B cell (primary cell): ENCODE results near the gene BABAM2. TPM values are rescaled to one million over a fixed set of nuclear protein-coding genes. Genes with fewer than 3 reads are reported as not detected.

Experiments used
- ATAC-seq: fragments of 200-7000 bp; cut with Tn5 transposase; one replicate; pipeline ENCODE4 v1.10.0; 2021; ENCODE audit warnings: low read depth, mild to moderate bottlenecking, moderate number of reproducible peaks, moderate library complexity
- CTCF ChIA-PET: fragments of 350-600 bp; sonication (Branson Sonifier 250); formaldehyde crosslinking; loops from one replicate; lab custom pipeline; 2021; ENCODE audit warnings: antibody characterized with exemption, inconsistent platforms; lab: Charles Lee
- POLR2A ChIA-PET: fragments of 350-600 bp; sonication (Branson Sonifier 250); formaldehyde crosslinking; loops from one replicate; lab custom pipeline; 2021; ENCODE audit warnings: antibody characterized with exemption; lab: Charles Lee
- DNase-seq: peaks from one replicate; pipeline ENCODE4 v3.0.0; 2013
- H2AFZ ChIP-seq: 2 replicates; pipeline ENCODE4 v1.6.1; 2012; ENCODE audit warnings: mild to moderate bottlenecking, low read depth, low read length; ENCODE audit not compliant: insufficient read depth, poor library complexity, severe bottlenecking
- H3K27ac ChIP-seq, 2 donors: 1 replicate in 1 of 2; 2 replicates in 1 of 2; pipeline ENCODE4 v1.5.1; 2012 to 2013; ENCODE audit warnings: low read length in 2 of 2, mild to moderate bottlenecking in 2 of 2, moderate library complexity in 1 of 2
- H3K27me3 ChIP-seq, 4 experiments: fragments of 200-600 bp in 1 of 4; sonication (generic) in 1 of 4; replicated peaks in 1 of 4; 1 replicate in 2 of 4; 2 replicates in 2 of 4; pipeline versions ENCODE4 v1.6.1 to v1.7.0; 2013 to 2016; ENCODE audit warnings: low read length in 3 of 4, mild to moderate bottlenecking in 2 of 4, mixed read lengths in 1 of 4, moderate library complexity in 1 of 4; ENCODE audit not compliant: insufficient read depth in 4 of 4, control insufficient read depth in 3 of 4; ENCODE audit errors: control extremely low read depth in 1 of 4
- H3K36me3 ChIP-seq, 2 experiments: replicated peaks in 1 of 2; 1 replicate in 1 of 2; 2 replicates in 1 of 2; pipeline versions ENCODE4 v1.6.1 to v1.7.1; 2013; ENCODE audit warnings: low read length in 1 of 2; ENCODE audit not compliant: insufficient read depth in 2 of 2, control insufficient read depth in 1 of 2; ENCODE audit errors: control extremely low read depth in 1 of 2, extremely low read depth in 1 of 2
- H3K4me1 ChIP-seq, 2 donors: fragments of 200-600 bp in 1 of 2; sonication (generic) in 1 of 2; 1 replicate in 1 of 2; 2 replicates in 1 of 2; pipeline versions ENCODE4 v1.5.1 to v1.6.1; 2013 to 2017; ENCODE audit warnings: low read length in 2 of 2; ENCODE audit not compliant: control insufficient read depth in 2 of 2, insufficient read depth in 2 of 2
- H3K4me2 ChIP-seq: replicated peaks from 2 replicates; pipeline ENCODE3; 2012; ENCODE audit warnings: mild to moderate bottlenecking, low read depth, low read length; ENCODE audit not compliant: poor library complexity, severe bottlenecking
- H3K4me3 ChIP-seq, 5 experiments: fragments of 200-600 bp in 1 of 5; sonication (generic) in 1 of 5; 1 replicate in 3 of 5; 2 replicates in 2 of 5; pipeline versions ENCODE4 v1.5.1 to v1.7.0; 2011 to 2016; ENCODE audit warnings: low read length in 4 of 5, mild to moderate bottlenecking in 4 of 5, low read depth in 2 of 5, control low read depth in 1 of 5, moderate library complexity in 1 of 5; ENCODE audit not compliant: insufficient read depth in 1 of 5; ENCODE audit errors: control extremely low read depth in 1 of 5, extremely low read depth in 1 of 5
- H3K79me2 ChIP-seq: fragments of 200-600 bp; sonication (generic); one replicate; pipeline ENCODE4 v1.6.0; 2016; ENCODE audit warnings: low read length; ENCODE audit not compliant: control insufficient read depth, insufficient read depth
- H3K9ac ChIP-seq: fragments of 200-600 bp; sonication (generic); 2 replicates; pipeline ENCODE4 v1.6.1; 2017; ENCODE audit warnings: mild to moderate bottlenecking, low read length, moderate library complexity
- H3K9me3 ChIP-seq, 3 donors: one replicate each; pipeline versions ENCODE4 v1.6.1 to v1.7.1; 2013; ENCODE audit warnings: low read length in 2 of 3; ENCODE audit not compliant: control insufficient read depth in 2 of 3, insufficient read depth in 1 of 3; ENCODE audit errors: control extremely low read depth in 1 of 3
- H4K20me1 ChIP-seq: 2 replicates; pipeline ENCODE4 v1.6.0; 2012; ENCODE audit warnings: mild to moderate bottlenecking, low read length; ENCODE audit not compliant: insufficient read depth, control insufficient read depth, poor library complexity, severe bottlenecking
- H3K27ac Mint-ChIP-seq: one replicate; pipeline ENCODE4 v1.8.0; 2021; ENCODE audit warnings: mixed read lengths
- H3K27me3 Mint-ChIP-seq: one replicate; pipeline ENCODE4 v1.8.0; 2021; ENCODE audit warnings: mixed read lengths
- H3K4me1 Mint-ChIP-seq: one replicate; pipeline ENCODE4 v1.8.0; 2021; ENCODE audit warnings: mixed read lengths
- H3K4me3 Mint-ChIP-seq: one replicate; pipeline ENCODE4 v1.8.0; 2021; ENCODE audit warnings: mixed read lengths
- H3K9me3 Mint-ChIP-seq: one replicate; pipeline ENCODE4 v1.8.0; 2022; ENCODE audit warnings: mixed read lengths; ENCODE audit not compliant: insufficient read depth
- CTCF ChIP-seq: fragments of 200-600 bp; IDR thresholded peaks from one replicate; pipeline ENCODE4 v1.8.0; 2022; ENCODE audit warnings: antibody characterized with exemption, mild to moderate bottlenecking
- EZH2 ChIP-seq: IDR thresholded peaks from 2 replicates; pipeline ENCODE4 v1.6.1; 2012; ENCODE audit warnings: borderline replicate concordance, low read depth, mild to moderate bottlenecking, moderate library complexity, low read length; ENCODE audit not compliant: insufficient read depth, poor library complexity, severe bottlenecking
- WGBS: methylation state at CpG from one replicate; pipeline ENCODE4 v1.1.5; 2013; ENCODE audit warnings: missing lambda C conversion rate; ENCODE audit not compliant: insufficient coverage; 5-methylcytosine and 5-hydroxymethylcytosine counted together
- intact Hi-C: fragments of 100-400 bp; cut with micrococcal nuclease; formaldehyde crosslinking; loops from one replicate; pipeline ENCODE4 v1.10.0; 2022
- polyA plus RNA-seq: library from polyadenylated mRNA; depleted of rRNA; stranded (reverse); fragments of >200 nt; gene quantifications from 2 replicates; pipeline ENCODE4 v1.2.3, GENCODE V29; 2012
- total RNA-seq, 2 donors: library from RNA; stranded (reverse); fragments of 120-200 nt in 1 of 2; gene quantifications; 1 replicate in 1 of 2; 2 replicates in 1 of 2; pipeline versions ENCODE4 v1.2.3 to v1.2.4, GENCODE V29; 2013 to 2022

BABAM2 gene
- total and polyA plus RNA-seq, 2 donors (not counting 1 experiment from before 2014, with no cell fraction given) = 22.3 to 69.6 TPM

GRCh38 chr2:27907547-27907946 lies 17.0 kb downstream of the BABAM2 start:
- Mint-ChIP-seq H3K4me3 (no peak overlapping the region), H3K9me3 (no peaks in the 10 kb centered on the region), H3K4me1 (peaks cover 24% of the 10 kb centered on the region), H3K27me3 (no peaks in the 10 kb centered on the region), H3K27ac (no peak overlapping the region)
- Histone ChIP-seq H3K9ac (no peak overlapping the region), H3K4me1 (peaks cover 4 to 8% of the 10 kb centered on the region in 2 donors), H4K20me1 (no peaks in the 10 kb centered on the region), H3K4me2 (no peak overlapping the region), H3K9me3 (no peaks in the 10 kb centered on the region), H3K27ac (no peak overlapping the region), H2AFZ (no peak overlapping the region), H3K36me3 (no peaks in the 10 kb centered on the region), H3K4me3 (no peak overlapping the region), H3K27me3 (no peaks in the 10 kb centered on the region), H3K79me2 (peaks cover 27% of the 10 kb centered on the region)
- intact Hi-C loops = no loop called here
- CTCF ChIA-PET = no interaction called here
- no CpG with 5 or more reads among the region's 3 CpGs for WGBS
- POLR2A ChIA-PET = no interaction called here
- DNase-seq = no peak
- ATAC-seq = no peak
- no peak for TF ChIP-seq EZH2
- TF ChIP-seq CTCF = no peak

GRCh38 chr2:27909901-27910300 lies 19.4 kb downstream of the BABAM2 start:
- peaks cover 30% of the 10 kb centered on the region for H3K4me1 Mint-ChIP-seq
- ChIA-PET POLR2A (no interaction called here), CTCF (no interaction called here)
- DNase-seq (no peak), ATAC-seq (no peak)
- H3K27ac Mint-ChIP-seq = no peak overlapping the region
- intact Hi-C loops = no loop called here
- Histone ChIP-seq H4K20me1 (no peaks in the 10 kb centered on the region), H3K27ac (no peak overlapping the region), H2AFZ (no peak overlapping the region), H3K4me1 (peaks cover 4 to 8% of the 10 kb centered on the region in 2 donors), H3K27me3 (no peaks in the 10 kb centered on the region), H3K36me3 (no peaks in the 10 kb centered on the region), H3K4me3 (no peak overlapping the region), H3K4me2 (no peak overlapping the region), H3K9me3 (no peaks in the 10 kb centered on the region), H3K79me2 (peaks cover 13% of the 10 kb centered on the region), H3K9ac (no peak overlapping the region)
- no peak overlapping the region for H3K4me3 Mint-ChIP-seq
- TF ChIP-seq EZH2 = no peak
- H3K27me3 Mint-ChIP-seq = no peaks in the 10 kb centered on the region
- no peaks in the 10 kb centered on the region for H3K9me3 Mint-ChIP-seq
- no CpG with 5 or more reads among the region's 2 CpGs for WGBS
